Ishikawa (cell line): ENCODE data around the gene MRPL54.

Experiments
- CEBPB ChIP-seq: IDR thresholded peaks from 2 replicates; pipeline ENCODE4 v1.6.1; 2012
- CREB1 ChIP-seq: IDR thresholded peaks from 2 replicates; pipeline ENCODE4 v1.6.1; 2012; ENCODE audit warnings: low read depth
- EGR1 ChIP-seq: IDR thresholded peaks from 2 replicates; pipeline ENCODE4 v1.6.1; 2012
- EP300 ChIP-seq: IDR thresholded peaks from 2 replicates; pipeline ENCODE4 v1.6.1; 2012; ENCODE audit warnings: borderline replicate concordance
- FOXM1 ChIP-seq: IDR thresholded peaks from 2 replicates; pipeline ENCODE4 v1.6.1; 2012; ENCODE audit warnings: low read depth, borderline replicate concordance
- NFIC ChIP-seq: IDR thresholded peaks from 2 replicates; pipeline ENCODE4 v1.6.1; 2012
- RAD21 ChIP-seq: IDR thresholded peaks from 2 replicates; pipeline ENCODE4 v1.6.1; 2012; ENCODE audit warnings: low read depth
- TAF1 ChIP-seq: IDR thresholded peaks from 2 replicates; pipeline ENCODE4 v1.6.1; 2012; ENCODE audit warnings: low read depth, mild to moderate bottlenecking
- TCF12 ChIP-seq: IDR thresholded peaks from 2 replicates; pipeline ENCODE4 v1.6.1; 2012; ENCODE audit warnings: low read depth
- TEAD4 ChIP-seq: IDR thresholded peaks from 2 replicates; pipeline ENCODE4 v1.6.1; 2012
- YY1 ChIP-seq: IDR thresholded peaks from 2 replicates; pipeline ENCODE4 v1.6.1; 2012; ENCODE audit warnings: low read depth
- ZBTB7A ChIP-seq: IDR thresholded peaks from 2 replicates; pipeline ENCODE4 v1.6.1; 2012; ENCODE audit warnings: low read depth
- TF ChIP-seq, protein P1 (sequence below): IDR thresholded peaks from 2 replicates; pipeline ENCODE4 v1.6.1; 2012
- TF ChIP-seq, protein P2 (sequence below): IDR thresholded peaks from 2 replicates; pipeline ENCODE4 v1.6.1; 2012; ENCODE audit warnings: low read depth, mild to moderate bottlenecking
- TF ChIP-seq, protein P3 (sequence below): IDR thresholded peaks from 2 replicates; pipeline ENCODE4 v1.6.1; 2012

Gene MRPL54

DNA sequence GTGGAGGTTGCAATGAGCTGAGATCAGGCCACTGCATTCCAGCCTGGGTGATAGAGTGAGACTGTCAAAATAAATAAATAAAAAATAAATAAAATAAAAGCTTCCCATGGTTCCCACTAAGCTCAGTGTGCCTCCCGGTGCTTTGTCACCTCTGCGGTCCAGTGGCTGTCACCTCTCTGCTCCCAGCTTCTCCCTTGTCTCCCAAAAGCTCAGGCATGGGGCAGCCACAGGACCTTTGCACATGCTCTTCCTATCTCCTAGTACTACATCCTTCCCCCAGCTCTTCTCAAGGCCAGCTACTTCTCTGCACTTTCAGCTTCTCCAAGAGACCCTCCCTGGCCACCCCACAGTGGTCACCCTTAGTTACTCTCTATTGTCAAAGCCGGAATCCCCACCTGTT lies 31.3 kb downstream of the MRPL54 start:
- TF ChIP-seq FOXM1 (no peak), EGR1 (no peak), TAF1 (no peak), EP300 (no peak), NFIC (no peak), ZBTB7A (no peak)
- TF ChIP-seq, protein P1, sequence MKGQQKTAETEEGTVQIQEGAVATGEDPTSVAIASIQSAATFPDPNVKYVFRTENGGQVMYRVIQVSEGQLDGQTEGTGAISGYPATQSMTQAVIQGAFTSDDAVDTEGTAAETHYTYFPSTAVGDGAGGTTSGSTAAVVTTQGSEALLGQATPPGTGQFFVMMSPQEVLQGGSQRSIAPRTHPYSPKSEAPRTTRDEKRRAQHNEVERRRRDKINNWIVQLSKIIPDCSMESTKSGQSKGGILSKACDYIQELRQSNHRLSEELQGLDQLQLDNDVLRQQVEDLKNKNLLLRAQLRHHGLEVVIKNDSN, result no peak

DNA sequence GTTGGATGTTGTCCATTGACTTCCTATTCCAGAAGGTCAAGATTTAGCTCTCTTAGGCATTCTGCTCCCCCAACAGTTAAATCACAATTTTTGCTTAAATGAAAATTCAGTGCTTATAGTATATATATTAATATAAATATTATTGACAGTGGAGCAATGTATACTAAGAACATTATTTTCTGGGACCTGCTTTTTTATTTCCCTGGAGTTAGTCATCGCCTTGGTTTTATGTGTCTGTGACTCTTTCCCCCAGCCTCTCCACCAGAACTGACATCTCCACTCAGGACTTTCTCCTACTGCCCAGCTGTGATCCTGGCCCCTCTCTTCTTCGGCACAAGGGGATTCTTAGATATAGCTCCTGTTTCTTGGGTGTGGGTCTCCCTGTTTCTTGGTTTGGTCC lies 33.9 kb downstream of the MRPL54 start:
- TF ChIP-seq, protein P1, result no peak
- TF ChIP-seq FOXM1 (no peak), TCF12 (no peak), EGR1 (no peak), CEBPB (no peak), ZBTB7A (no peak), TEAD4 (no peak), CREB1 (no peak), TAF1 (no peak), NFIC (no peak), EP300 (no peak), RAD21 (no peak), YY1 (no peak)
- TF ChIP-seq, protein P2, sequence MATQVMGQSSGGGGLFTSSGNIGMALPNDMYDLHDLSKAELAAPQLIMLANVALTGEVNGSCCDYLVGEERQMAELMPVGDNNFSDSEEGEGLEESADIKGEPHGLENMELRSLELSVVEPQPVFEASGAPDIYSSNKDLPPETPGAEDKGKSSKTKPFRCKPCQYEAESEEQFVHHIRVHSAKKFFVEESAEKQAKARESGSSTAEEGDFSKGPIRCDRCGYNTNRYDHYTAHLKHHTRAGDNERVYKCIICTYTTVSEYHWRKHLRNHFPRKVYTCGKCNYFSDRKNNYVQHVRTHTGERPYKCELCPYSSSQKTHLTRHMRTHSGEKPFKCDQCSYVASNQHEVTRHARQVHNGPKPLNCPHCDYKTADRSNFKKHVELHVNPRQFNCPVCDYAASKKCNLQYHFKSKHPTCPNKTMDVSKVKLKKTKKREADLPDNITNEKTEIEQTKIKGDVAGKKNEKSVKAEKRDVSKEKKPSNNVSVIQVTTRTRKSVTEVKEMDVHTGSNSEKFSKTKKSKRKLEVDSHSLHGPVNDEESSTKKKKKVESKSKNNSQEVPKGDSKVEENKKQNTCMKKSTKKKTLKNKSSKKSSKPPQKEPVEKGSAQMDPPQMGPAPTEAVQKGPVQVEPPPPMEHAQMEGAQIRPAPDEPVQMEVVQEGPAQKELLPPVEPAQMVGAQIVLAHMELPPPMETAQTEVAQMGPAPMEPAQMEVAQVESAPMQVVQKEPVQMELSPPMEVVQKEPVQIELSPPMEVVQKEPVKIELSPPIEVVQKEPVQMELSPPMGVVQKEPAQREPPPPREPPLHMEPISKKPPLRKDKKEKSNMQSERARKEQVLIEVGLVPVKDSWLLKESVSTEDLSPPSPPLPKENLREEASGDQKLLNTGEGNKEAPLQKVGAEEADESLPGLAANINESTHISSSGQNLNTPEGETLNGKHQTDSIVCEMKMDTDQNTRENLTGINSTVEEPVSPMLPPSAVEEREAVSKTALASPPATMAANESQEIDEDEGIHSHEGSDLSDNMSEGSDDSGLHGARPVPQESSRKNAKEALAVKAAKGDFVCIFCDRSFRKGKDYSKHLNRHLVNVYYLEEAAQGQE, result no peak
- TF ChIP-seq, protein P3, sequence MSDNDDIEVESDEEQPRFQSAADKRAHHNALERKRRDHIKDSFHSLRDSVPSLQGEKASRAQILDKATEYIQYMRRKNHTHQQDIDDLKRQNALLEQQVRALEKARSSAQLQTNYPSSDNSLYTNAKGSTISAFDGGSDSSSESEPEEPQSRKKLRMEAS, result no peak

DNA sequence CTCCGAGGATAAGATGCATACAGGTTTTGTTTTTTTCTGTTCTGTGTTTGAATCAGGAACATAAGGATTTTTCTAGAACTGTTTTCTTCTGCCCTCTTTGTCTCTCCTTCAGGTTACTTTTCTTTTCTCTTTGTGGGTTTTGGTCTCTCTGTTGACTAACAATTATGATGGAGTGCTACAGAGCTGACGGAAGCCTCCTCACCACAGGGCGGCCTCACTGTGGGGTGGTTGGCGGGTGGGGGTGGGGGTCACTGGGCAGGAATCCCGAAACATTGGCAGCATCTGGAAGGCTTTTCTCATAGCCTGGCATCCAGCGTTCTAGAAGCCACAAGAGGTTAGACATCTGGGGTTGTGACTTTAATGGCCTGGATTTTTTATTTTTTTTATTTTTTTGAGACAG lies 35.7 kb downstream of the MRPL54 start:
- TF ChIP-seq NFIC (no peak), TEAD4 (no peak), TAF1 (no peak), RAD21 (no peak), FOXM1 (no peak), EGR1 (no peak), EP300 (no peak), CEBPB (no peak), YY1 (no peak), ZBTB7A (no peak), TCF12 (no peak), CREB1 (no peak)
- TF ChIP-seq, protein P3, result no peak
- TF ChIP-seq, protein P2, result no peak
- TF ChIP-seq, protein P1, result no peak

DNA sequence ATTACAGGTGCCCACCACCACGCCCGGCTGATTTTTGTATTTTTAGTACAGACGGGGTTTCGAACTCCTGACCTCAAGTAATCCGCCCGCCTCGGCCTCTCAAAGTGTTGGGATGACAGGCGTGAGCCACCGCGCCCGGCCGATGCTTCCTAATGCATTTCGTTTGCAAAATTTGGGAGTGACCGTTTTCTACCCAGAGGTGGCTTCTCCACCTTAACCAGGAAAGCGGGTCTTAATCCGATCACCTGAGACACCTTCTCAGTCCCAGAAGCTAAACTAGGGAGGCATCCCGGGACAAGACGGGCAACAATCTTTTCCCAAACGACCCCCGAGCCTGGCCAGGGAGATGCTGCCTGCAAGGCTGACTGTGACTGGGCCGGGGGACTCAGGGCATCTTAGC lies 38.5 kb downstream of the MRPL54 start:
- TF ChIP-seq FOXM1 (no peak), TAF1 (no peak), RAD21 (no peak), TEAD4 (no peak), TCF12 (no peak), CREB1 (no peak), EGR1 (no peak), CEBPB (no peak), YY1 (no peak), NFIC (no peak)
- TF ChIP-seq, protein P3, result no peak

DNA sequence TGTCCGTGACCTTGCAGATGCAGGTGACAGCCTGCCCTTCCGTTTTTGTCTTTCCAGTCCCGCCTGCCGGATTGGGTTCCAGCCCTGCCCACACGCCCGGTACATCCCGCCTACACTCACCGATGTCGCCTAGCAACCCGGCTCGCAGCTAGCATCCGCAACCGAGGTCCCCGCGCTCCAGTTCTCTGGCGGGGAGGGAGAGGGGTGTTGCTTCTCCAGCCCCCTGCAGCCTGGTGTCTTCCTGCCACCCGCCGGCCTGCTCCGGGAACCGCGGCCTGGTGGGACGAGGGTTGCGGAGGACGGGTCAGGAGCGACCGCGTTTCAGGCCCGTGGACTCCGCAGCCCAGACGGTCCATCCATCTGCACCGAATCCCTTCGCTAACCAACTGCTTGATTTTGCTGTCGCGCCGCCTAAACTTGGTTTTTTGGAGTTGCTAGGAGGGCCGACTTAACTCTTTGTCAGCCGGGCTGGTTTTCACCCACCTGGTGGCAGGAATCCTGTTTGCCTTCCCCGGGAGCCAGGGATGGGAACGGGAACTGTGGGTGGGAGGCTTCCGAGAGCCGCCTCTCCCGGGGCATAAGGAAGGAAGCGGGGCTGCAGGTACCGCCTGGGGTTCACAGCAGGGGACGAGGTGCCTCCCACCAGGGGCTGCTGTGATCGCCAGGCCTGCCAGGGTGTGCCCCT lies 39.1 kb downstream of the MRPL54 start:
- TF ChIP-seq TEAD4 (no peak), YY1 (no peak), EGR1 (peak; percentile 54; the same call in 1 of the 2 replicates), EP300 (no peak)
